Calu3 (cell line): ENCODE data around the gene MALT1. TPM values are rescaled to one million over a fixed set of nuclear protein-coding genes. Genes with fewer than 3 reads are reported as not detected.

Experiments used
- BruUV-seq: library from RNA; stranded (reverse); fragments of 400-500 nt; replicated peaks from 2 replicates; lab custom pipeline; 2021; lab: Mats Ljungman, UMichigan
- CTCF ChIA-PET: fragments of 300-600 bp; sonication (Branson Sonifier 250); formaldehyde crosslinking; loops from one replicate; lab custom pipeline; 2022; ENCODE audit warnings: antibody characterized with exemption; lab: Charles Lee
- DNase-seq: peaks from one replicate; pipeline ENCODE4 v3.0.0; 2022
- H3K27ac Mint-ChIP-seq: one replicate; pipeline ENCODE4 v1.8.0; 2022; ENCODE audit warnings: mixed read lengths; ENCODE audit not compliant: unreplicated experiment
- H3K27me3 Mint-ChIP-seq: one replicate; pipeline ENCODE4 v1.8.0; 2022; ENCODE audit warnings: mixed read lengths; ENCODE audit not compliant: unreplicated experiment
- H3K36me3 Mint-ChIP-seq: one replicate; pipeline ENCODE4 v1.8.0; 2022; ENCODE audit warnings: mild to moderate bottlenecking, moderate library complexity, mixed read lengths; ENCODE audit not compliant: insufficient read depth, unreplicated experiment
- H3K4me1 Mint-ChIP-seq: one replicate; pipeline ENCODE4 v1.8.0; 2022; ENCODE audit warnings: mild to moderate bottlenecking, low read depth, mixed read lengths; ENCODE audit not compliant: unreplicated experiment
- H3K4me3 Mint-ChIP-seq: one replicate; pipeline ENCODE4 v1.8.0; 2022; ENCODE audit warnings: mild to moderate bottlenecking, low read depth, moderate library complexity, mixed read lengths; ENCODE audit not compliant: unreplicated experiment
- H3K9me3 Mint-ChIP-seq: one replicate; pipeline ENCODE4 v1.8.0; 2022; ENCODE audit warnings: low read depth, mixed read lengths; ENCODE audit not compliant: unreplicated experiment
- intact Hi-C: fragments of 100-400 bp; cut with micrococcal nuclease; formaldehyde crosslinking; loops from one replicate; pipeline ENCODE4 v1.10.0; 2022; ENCODE audit not compliant: unreplicated experiment
- total RNA-seq: library from RNA; stranded (reverse); gene quantifications from 2 replicates; pipeline ENCODE4 v1.2.3, GENCODE V29; 2022
- TF ChIP-seq, protein P1 (sequence below): fragments of 200-600 bp; IDR thresholded peaks from one replicate; pipeline ENCODE4 v1.8.0; 2022; ENCODE audit warnings: antibody characterized with exemption; ENCODE audit not compliant: unreplicated experiment

MALT1 gene
- total RNA-seq, 1 experiment from 2014 or later, result 37.6 TPM

DNA sequence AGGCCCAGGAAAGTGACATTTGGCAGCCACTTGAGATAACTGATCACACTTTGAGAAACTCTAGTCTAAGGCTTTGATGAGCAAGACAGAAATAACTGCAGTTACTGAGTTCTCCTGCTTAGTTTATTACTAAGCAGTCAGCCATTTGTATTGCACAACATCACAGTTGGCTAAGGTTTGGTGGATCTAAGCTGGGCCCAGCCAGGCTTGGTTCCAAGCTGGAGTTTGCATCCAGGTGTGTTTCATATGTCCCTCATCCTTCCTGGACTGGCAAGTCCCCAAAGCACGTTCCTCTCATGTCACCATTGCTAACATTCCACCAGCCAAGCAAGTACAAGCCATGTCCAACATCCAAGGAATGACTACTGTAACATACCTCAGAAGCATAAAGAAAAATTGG, 122.1 kb downstream of the MALT1 start:
- no peaks in the 10 kb centered on the region for H3K27me3 Mint-ChIP-seq
- CTCF ChIA-PET, result no interaction called here
- no peak for DNase-seq
- H3K36me3 Mint-ChIP-seq, result peaks cover 24% of the 10 kb centered on the region
- TF ChIP-seq, protein P1, sequence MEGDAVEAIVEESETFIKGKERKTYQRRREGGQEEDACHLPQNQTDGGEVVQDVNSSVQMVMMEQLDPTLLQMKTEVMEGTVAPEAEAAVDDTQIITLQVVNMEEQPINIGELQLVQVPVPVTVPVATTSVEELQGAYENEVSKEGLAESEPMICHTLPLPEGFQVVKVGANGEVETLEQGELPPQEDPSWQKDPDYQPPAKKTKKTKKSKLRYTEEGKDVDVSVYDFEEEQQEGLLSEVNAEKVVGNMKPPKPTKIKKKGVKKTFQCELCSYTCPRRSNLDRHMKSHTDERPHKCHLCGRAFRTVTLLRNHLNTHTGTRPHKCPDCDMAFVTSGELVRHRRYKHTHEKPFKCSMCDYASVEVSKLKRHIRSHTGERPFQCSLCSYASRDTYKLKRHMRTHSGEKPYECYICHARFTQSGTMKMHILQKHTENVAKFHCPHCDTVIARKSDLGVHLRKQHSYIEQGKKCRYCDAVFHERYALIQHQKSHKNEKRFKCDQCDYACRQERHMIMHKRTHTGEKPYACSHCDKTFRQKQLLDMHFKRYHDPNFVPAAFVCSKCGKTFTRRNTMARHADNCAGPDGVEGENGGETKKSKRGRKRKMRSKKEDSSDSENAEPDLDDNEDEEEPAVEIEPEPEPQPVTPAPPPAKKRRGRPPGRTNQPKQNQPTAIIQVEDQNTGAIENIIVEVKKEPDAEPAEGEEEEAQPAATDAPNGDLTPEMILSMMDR, result no peak
- H3K4me1 Mint-ChIP-seq, result peaks cover 29% of the 10 kb centered on the region
- peak overlapping the region; percentile 27 for H3K27ac Mint-ChIP-seq
- no TSS peak for BruUV-seq
- intact Hi-C loops, result no loop called here
- H3K9me3 Mint-ChIP-seq, result peaks cover 2% of the 10 kb centered on the region
- H3K4me3 Mint-ChIP-seq, result no peak overlapping the region

DNA sequence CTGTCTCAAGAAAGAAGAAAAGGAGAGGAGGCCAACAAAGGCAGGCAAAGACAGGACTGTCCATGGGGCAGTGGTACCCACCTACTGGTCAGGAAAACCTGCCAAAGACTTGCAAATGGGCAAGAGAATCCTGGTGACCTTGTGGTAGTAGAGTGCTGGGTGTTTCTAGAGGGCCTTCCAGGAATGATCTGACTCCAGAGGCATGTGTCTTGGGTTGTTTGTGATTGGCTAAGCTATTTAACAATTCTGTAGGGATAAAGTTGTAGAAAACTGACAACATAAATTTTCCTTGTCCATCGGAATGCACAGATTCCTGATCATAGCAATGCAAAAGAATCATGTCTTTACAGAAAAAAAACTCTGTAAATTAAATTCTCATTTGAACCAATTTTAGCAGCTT, 125.0 kb downstream of the MALT1 start:
- CTCF ChIA-PET, result no interaction called here
- Mint-ChIP-seq H3K36me3 (peaks cover 8% of the 10 kb centered on the region), H3K4me1 (peaks cover 25% of the 10 kb centered on the region), H3K27me3 (no peaks in the 10 kb centered on the region), H3K9me3 (peaks cover 2% of the 10 kb centered on the region), H3K27ac (peak overlapping the region; percentile 44), H3K4me3 (no peak overlapping the region)
- DNase-seq, result no peak
- no TSS peak for BruUV-seq
- intact Hi-C loops, result no loop called here
- TF ChIP-seq, protein P1, result no peak

DNA sequence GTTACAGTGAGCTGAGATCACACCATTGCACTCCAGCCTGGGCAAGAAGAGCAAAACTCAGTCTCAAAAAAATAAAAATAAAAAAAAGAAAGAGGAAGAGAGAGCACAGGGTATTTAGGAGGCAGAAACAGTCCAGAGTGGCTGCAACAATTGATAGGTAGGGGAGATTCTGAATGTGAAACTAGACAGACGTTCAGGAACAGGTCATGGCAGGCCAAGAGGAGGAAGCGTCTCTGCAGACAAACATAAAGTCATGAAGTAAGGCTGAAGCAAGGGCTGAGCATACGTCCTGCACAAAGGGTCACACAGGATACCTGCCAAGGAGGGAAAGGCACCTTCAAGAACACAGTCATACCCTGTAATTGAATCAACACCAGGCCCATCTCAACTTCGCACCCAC, 129.3 kb downstream of the MALT1 start:
- CTCF ChIA-PET, result interaction anchor here (0.6 to 1.1 kb wide), 4 partner anchors 11 to 163 kb away, joined by 3 to 4 read pairs (median 3); no protein-coding TSS in a partner anchor
- Mint-ChIP-seq H3K27me3 (no peaks in the 10 kb centered on the region), H3K4me1 (peaks cover 8% of the 10 kb centered on the region), H3K36me3 (no peaks in the 10 kb centered on the region), H3K27ac (no peak overlapping the region), H3K4me3 (no peak overlapping the region), H3K9me3 (no peaks in the 10 kb centered on the region)
- intact Hi-C loops, result no loop called here
- TF ChIP-seq, protein P1, result no peak
- no peak for DNase-seq
- BruUV-seq, result no TSS peak

DNA sequence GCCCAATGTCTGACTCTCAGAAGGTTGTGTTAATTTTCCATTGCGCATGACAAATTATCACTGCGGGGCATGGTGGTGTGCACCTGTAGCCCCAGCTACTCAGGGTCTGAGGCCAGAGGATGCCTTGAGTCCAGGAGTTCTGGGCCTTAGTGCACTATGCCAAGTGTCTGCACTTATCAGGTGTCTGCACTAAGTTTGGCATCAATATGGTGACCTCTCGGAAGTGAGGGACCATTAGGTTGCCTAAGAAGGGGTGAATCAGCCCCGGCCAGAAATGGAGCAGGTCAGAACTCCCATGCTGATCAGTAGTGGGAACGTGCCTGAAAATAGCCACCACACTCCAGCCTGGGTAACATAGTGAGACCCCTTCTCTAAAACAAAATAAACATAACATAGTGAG, 131.7 kb downstream of the MALT1 start:
- intact Hi-C loops, result no loop called here
- no TSS peak for BruUV-seq

More for the DNA sequence above, 131.7 kb downstream of the MALT1 start:
- H3K27ac Mint-ChIP-seq, result no peak overlapping the region
- CTCF ChIA-PET, result interaction anchor here (0.7 kb wide), 1 partner anchor 208 kb away, joined by 4 read pairs; no protein-coding TSS in a partner anchor
- DNase-seq, result no peak
- H3K9me3 Mint-ChIP-seq, result no peaks in the 10 kb centered on the region
- TF ChIP-seq, protein P1, result no peak
- H3K36me3 Mint-ChIP-seq, result no peaks in the 10 kb centered on the region
- no peak overlapping the region for H3K4me3 Mint-ChIP-seq
- no peaks in the 10 kb centered on the region for H3K27me3 Mint-ChIP-seq
- peaks cover 9% of the 10 kb centered on the region for H3K4me1 Mint-ChIP-seq
